Measurements from ENCODE around the gene ATXN7L1. TPM values are rescaled to one million over a fixed set of nuclear protein-coding genes. Genes with fewer than 3 reads are reported as not detected.

The ATXN7L1 gene
- total and polyA plus RNA-seq, 2 of the 4 experiments (the other 2 are of a cell fraction): 3.5 to 4.3 TPM

DNA sequence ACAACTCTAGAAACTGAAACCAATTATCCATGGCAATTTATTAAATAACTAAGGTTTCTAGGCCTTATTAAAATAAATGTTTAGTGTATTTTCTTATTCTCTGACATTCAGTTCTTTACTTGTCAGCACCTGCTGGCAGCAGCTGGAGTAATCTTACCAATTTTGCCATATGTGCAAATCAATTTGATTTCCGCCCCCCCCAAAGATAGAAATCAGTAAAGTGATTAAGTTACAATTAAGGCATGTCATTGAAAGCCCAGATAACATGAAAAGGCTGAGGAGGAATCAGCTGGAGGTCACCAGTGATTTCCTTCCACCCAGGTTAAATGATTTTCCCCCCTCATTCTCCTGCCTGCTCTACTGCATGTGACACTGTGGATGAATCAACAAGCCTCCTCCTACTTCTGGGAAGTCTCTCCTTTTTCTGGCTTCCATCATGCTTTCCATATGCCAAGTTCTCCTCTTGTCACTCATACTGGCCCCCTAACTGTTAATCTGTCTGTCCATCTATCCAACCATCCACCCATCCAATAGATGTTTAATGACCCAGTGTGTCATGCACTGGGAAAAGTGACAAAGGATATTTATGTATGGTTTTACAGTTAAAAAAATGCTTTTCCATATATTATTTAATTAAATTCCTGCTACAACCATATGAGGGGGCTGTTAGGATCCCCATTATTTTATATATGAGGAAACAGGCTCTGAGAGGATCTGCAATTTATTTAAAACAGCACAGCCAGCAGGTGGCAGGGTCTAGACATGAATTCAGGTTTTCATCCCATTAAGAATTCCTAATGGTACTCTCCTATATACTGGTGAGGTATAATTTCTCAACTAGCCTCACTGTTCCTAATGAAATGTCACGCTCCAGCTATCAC, 116.5 kb downstream of the ATXN7L1 start:
- peak overlapping the region; percentile 77; the same call in 1 of the 2 replicates for H3K27ac ChIP-seq (ENCODE audit: insufficient read depth, low read length)
- H3K23ac ChIP-seq (ENCODE audit: low read depth, low read length): no peak overlapping the region
- peak overlapping the region; percentile 91 for H4K5ac ChIP-seq (ENCODE audit: low read depth, low read length)
- H2BK20ac ChIP-seq (ENCODE audit: low read depth, low read length): peak overlapping the region; percentile 87
- H2BK5ac ChIP-seq (ENCODE audit: low read depth, low read length, poor library complexity, severe bottlenecking): no peak overlapping the region
- peak overlapping the region; percentile 64 for H3K4ac ChIP-seq (ENCODE audit: low read depth, low read length)
- H3K79me1 ChIP-seq (ENCODE audit: low read depth in 1 of 2, low read length in 2 of 2): peaks cover 0 to 4% of the 10 kb centered on the region in 2 experiments; a peak in 1 of 4 replicates
- no TSS peak for BruUV-seq (replicated peaks)
- H3K14ac ChIP-seq (replicated peaks; ENCODE audit: low read depth, low read length): 0 out of 2 replicates have a peak overlapping the region, but pooled peaks have one; percentile 49
- DNase-seq: peak; percentile 71
- no peaks in the 10 kb centered on the region for H3K9me3 ChIP-seq (ENCODE audit: control insufficient read depth, insufficient read depth, low read length)
- TF ChIP-seq RAD21 (IDR thresholded peaks at IDR 0.05; ENCODE audit: low read length): peak; percentile 81
- TF ChIP-seq, protein P1, sequence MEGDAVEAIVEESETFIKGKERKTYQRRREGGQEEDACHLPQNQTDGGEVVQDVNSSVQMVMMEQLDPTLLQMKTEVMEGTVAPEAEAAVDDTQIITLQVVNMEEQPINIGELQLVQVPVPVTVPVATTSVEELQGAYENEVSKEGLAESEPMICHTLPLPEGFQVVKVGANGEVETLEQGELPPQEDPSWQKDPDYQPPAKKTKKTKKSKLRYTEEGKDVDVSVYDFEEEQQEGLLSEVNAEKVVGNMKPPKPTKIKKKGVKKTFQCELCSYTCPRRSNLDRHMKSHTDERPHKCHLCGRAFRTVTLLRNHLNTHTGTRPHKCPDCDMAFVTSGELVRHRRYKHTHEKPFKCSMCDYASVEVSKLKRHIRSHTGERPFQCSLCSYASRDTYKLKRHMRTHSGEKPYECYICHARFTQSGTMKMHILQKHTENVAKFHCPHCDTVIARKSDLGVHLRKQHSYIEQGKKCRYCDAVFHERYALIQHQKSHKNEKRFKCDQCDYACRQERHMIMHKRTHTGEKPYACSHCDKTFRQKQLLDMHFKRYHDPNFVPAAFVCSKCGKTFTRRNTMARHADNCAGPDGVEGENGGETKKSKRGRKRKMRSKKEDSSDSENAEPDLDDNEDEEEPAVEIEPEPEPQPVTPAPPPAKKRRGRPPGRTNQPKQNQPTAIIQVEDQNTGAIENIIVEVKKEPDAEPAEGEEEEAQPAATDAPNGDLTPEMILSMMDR (conservative IDR thresholded peaks at IDR 0.05; ENCODE audit: low read depth, low read length): peak; percentile 74
- TF ChIP-seq, protein P2, sequence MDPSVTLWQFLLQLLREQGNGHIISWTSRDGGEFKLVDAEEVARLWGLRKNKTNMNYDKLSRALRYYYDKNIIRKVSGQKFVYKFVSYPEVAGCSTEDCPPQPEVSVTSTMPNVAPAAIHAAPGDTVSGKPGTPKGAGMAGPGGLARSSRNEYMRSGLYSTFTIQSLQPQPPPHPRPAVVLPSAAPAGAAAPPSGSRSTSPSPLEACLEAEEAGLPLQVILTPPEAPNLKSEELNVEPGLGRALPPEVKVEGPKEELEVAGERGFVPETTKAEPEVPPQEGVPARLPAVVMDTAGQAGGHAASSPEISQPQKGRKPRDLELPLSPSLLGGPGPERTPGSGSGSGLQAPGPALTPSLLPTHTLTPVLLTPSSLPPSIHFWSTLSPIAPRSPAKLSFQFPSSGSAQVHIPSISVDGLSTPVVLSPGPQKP (IDR thresholded peaks at IDR 0.05; ENCODE audit: borderline replicate concordance, low read depth, low read length): no peak
- TF ChIP-seq SMC3 (IDR thresholded peaks at IDR 0.05; ENCODE audit: low read depth, low read length): peak; percentile 90
- no peak for TF ChIP-seq CEBPB (IDR thresholded peaks at IDR 0.05; ENCODE audit: low read depth, low read length)
- no peak for TF ChIP-seq POLR2A (IDR thresholded peaks at IDR 0.05; ENCODE audit: low read depth, low read length)
- TF ChIP-seq CHD1 (IDR thresholded peaks at IDR 0.05; ENCODE audit: low read depth, low read length): no peak
- no peak for TF ChIP-seq FOS (IDR thresholded peaks at IDR 0.05; ENCODE audit: low read depth, low read length)
- no peak for TF ChIP-seq USF2 (IDR thresholded peaks at IDR 0.05; ENCODE audit: low read depth, low read length)
- TF ChIP-seq RFX5 (IDR thresholded peaks at IDR 0.05; ENCODE audit: low read depth, low read length): no peak
- TF ChIP-seq RCOR1 (IDR thresholded peaks at IDR 0.05; ENCODE audit: insufficient replicate concordance, low read length): no peak
- TF ChIP-seq MXI1 (IDR thresholded peaks at IDR 0.05; ENCODE audit: borderline replicate concordance, low read depth, low read length): no peak
- no peak for TF ChIP-seq BHLHE40 (IDR thresholded peaks at IDR 0.05; ENCODE audit: low read depth, low read length)
- peak overlapping the region; percentile 73 for H4K91ac ChIP-seq (ENCODE audit: insufficient read depth, low read depth, low read length)
- dilution Hi-C loops (cut with HindIII; ENCODE audit: low sequenced_read_pairs, unreplicated experiment) (no loop called here), intact Hi-C loops (cut with micrococcal nuclease) (loop anchor here (1.0 to 5.0 kb wide), 6 partner anchors 107 to 393 kb away; partner anchors contain the start of gene ATXN7L1), in situ Hi-C loops (cut with MboI; ENCODE audit: low sequenced_read_pairs) (loop anchor here (10.0 kb wide), 2 partner anchors 115 to 385 kb away; partner anchors contain the start of gene ATXN7L1)
- H4K8ac ChIP-seq (ENCODE audit: low read depth in 2 of 2, low read length in 2 of 2): no peak overlapping the region
- H4K20me1 ChIP-seq (ENCODE audit: insufficient read depth, low read length): no peaks in the 10 kb centered on the region; the same call in 1 of the 2 replicates
- peaks cover 14% of the 10 kb centered on the region for H3K4me1 ChIP-seq (ENCODE audit: control insufficient read depth, insufficient read depth, low read length)
- 0 out of 2 replicates have a peak overlapping the region, but pooled peaks have one; percentile 56 for H3K9ac ChIP-seq (ENCODE audit: low read depth, low read length)
- WGBS, 2 experiments (ENCODE audit: extremely low coverage in 2 of 2, insufficient read length in 1 of 2): no CpG with 5 or more reads among the region's 2 CpGs
- ChIA-PET CTCF (interaction anchor here (0.6 to 2.6 kb wide), 13 partner anchors 15 to 283 kb away, joined by 3 to 14 read pairs (median 3); no protein-coding TSS in a partner anchor), POLR2A (ENCODE audit: unreplicated experiment) (no interaction called here)
- peak overlapping the region; percentile 58; the same call in 1 of the 2 replicates for H2BK120ac ChIP-seq (ENCODE audit: low read depth, low read length)
- H3K4me2 ChIP-seq (ENCODE audit: low read depth, low read length): peak overlapping the region; percentile 33; the same call in 1 of the 2 replicates
- 0 out of 3 replicates have a peak overlapping the region, but pooled peaks have one; percentile 17 for H2BK15ac ChIP-seq (ENCODE audit: low read depth, low read length)
- H2AK5ac ChIP-seq (ENCODE audit: low read depth, low read length): peak overlapping the region; percentile 88; the same call in 1 of the 2 replicates
- no peaks in the 10 kb centered on the region for H3K27me3 ChIP-seq (ENCODE audit: control insufficient read depth, insufficient read depth, low read length)
- no peak overlapping the region for H3K4me3 ChIP-seq (ENCODE audit: insufficient read depth, low read depth, low read length)
- no peak overlapping the region for H2AK9ac ChIP-seq (replicated peaks; ENCODE audit: low read depth, low read length, poor library complexity)
- no peak overlapping the region for H3K56ac ChIP-seq (ENCODE audit: extremely low read depth, insufficient read depth, low read length)
- no peak overlapping the region for H2AFZ ChIP-seq (replicated peaks; ENCODE audit: low read length, poor library complexity)
- H3K36me3 ChIP-seq (ENCODE audit: control insufficient read depth, insufficient read depth, low read length): no peaks in the 10 kb centered on the region
- peak; percentile 76 for ATAC-seq (ENCODE audit: low read depth)
- H3K9me1 ChIP-seq (ENCODE audit: insufficient read depth, low read length): 0 out of 2 replicates have a peak, but pooled peaks cover 6% of the 10 kb centered on the region
- H3K18ac ChIP-seq (ENCODE audit: low read depth, low read length): peak overlapping the region; percentile 67; the same call in 1 of the 2 replicates

Data from IMR-90 (cell line).